Amniotic epithelial cell (primary cell): ENCODE data around the gene SMAD3.
"Not testable (repeated sequence)": the region's sequence is repeated elsewhere in the genome, so short reads cannot be mapped to it uniquely, and the experiment has no call there.

Source experiments
- DNase-seq: peaks from one replicate; pipeline ENCODE4 v3.0.0-alpha.2; 2010; ENCODE audit warnings: low read depth

The SMAD3 gene

DNA sequence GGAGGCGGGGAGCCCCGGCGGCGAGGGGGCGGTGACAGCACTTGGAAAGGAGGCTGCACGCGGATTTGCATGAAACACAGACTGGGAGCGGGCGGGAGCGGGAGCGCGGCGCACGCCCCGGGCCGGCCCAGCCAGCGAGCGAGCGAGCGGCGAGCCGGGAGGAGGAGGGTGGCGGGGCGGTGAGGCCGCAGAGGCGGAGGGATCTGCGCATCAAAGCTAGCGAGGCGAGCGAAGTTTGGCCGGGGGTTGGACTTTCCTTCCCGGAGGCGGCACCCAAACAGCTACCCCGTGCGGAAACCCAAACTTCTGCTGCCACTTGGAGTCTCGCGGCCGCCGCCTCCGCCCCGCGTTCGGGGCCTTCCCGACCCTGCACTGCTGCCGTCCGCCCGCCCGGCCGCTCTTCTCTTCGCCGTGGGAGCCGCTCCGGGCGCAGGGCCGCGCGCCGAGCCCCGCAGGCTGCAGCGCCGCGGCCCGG is at the start of gene SMAD3:
Gene SMAD3 (plus strand): TSS at position 72 of the 475 bp plus-strand sequence. CDS start 553 bp downstream, outside the sequence.
- peak; percentile 95 for DNase-seq

DNA sequence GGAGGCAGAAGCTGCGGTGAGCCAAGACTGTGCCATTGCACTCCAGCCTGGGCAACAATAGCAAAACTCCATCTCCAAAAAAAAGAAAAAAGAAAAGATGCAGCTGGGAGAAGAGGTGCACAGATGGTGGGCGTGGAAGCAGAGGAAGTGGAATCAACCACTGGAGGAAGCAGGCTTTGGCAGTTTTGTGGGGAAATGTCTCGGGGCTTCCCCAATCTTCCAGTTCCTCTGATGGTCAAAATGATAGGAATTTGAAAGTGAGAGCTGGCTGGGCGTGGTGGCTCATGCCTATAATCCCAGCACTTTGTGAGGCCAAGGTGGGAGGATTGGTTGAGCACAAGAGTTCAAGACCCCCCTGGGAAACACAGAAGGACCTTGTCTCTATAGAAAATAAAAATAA is 48.1 kb upstream of the SMAD3 start:
- DNase-seq = no peak

DNA sequence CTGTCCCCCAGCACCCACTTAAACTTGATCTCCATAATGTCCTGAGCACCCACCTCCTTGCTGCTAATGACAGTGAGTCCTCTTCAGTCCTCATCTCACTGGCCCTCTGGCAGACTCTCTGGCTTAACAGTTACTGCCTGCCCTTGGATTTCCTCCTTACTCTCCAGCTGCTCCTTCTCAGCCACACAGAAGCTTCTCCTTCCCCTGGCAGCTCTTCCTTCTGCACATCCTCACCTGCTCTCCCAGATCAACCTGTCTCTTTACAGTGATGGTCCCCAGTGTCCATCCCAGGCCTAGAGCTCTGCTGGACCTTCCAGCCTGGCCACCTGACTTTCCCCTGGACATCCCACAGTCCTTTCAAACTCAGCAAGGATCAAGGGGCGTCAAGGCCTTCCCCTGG is 47.4 kb upstream of the SMAD3 start:
- no peak for DNase-seq

DNA sequence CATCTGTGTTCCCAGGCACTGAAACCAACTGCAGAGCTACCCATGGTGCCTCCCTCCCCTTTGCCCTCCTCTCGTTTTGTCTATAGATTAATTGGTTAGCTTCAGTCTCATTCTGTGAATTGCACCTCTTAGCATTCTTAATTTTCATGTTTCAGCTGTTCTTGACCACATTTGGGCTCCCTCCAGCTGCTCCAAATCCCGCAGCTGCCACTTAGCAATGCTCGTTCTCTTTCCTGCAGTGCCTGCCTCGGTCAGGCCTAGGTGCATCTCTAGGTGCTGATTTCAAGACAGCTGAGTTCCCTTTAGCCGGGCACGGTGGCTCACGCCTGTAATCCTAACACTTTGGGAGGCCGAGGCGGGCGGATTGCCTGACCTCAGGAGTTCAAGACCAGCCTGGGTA is 47.0 kb upstream of the SMAD3 start:
- DNase-seq = no peak

DNA sequence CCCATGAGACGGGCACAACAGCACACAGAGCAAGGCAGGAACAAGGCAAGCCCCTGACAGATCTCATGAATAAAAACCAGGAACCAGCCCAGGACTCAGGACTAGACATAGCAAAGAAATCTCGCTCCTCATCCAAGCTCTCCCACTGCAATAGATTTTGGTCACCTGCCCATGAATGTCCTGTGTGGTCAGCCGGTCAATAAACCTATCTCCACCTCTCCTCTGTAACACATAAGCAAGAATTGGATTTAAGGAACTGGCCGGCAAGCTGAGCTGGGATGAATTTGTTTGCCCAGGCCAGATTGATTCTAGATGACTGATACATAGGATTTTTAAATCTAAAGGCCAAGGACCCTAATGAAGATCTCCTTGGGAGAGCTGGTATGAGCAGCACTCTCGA is 46.3 kb upstream of the SMAD3 start:
- no peak for DNase-seq

DNA sequence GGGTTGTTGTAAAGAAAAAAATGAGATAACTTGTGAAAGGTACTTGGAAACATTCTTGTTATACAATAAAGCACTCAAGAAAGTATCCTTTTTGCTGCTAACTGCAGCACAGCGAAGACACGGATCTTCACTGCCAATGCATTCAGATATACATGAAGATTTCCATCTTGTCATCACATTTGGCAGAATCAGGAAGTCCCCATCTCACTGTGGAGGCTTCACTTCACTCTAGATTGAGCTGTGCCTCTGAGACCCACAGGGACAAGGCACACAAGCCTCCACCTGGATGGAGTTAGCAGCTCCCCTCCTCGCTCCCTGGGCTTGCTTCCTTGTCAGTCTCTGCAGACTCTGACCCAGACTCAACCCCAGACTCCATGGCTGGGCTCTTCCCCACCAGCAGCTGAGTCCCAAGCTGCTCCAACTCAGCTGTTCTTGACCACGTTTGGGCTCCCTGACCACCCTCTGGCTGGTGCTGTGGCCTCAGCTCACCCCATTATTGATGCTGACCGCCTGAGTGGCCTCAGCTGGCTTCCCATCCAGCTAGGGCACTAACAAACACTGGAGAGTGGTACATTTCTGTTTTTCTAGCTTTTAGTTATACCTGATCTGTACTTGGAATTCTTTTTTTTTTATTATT is 45.4 kb upstream of the SMAD3 start:
- DNase-seq = no peak

DNA sequence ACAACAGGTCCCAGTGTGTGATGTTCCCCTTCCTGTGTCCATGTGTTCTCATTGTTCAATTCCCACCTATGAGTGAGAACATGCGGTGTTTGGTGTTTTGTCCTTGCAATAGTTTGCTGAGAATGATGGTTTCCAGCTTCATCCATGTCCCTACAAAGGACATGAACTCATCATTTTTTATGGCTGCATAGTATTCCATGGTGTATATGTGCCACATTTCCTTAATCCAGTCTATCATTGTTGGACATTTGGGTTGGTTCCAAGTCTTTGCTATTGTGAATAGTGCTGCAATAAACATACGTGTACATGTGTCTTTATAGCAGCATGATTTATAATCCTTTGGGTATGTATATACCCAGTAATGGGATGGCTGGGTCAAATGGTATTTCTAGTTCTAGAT is 44.7 kb upstream of the SMAD3 start:
- not testable (repeated sequence) for DNase-seq

DNA sequence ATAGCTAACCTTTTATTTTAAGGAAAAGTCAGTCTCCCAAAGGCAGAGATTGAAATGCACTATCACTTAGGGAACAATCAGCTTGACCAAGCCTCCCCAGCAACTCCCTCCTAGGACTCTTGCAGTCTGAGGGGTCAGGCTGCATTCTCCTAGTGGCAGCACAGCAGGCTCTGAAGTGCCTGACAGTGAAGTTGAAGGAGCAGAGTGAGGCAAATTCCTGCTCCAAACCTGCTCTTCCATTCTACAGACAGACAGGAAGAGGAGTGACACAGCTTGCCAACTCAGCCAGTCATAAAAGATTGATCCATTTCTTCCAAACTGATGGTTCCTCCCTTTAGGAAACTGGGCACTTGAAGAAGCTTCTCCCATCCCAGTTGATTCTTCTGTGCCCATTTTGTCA is 43.9 kb upstream of the SMAD3 start:
- DNase-seq = no peak

DNA sequence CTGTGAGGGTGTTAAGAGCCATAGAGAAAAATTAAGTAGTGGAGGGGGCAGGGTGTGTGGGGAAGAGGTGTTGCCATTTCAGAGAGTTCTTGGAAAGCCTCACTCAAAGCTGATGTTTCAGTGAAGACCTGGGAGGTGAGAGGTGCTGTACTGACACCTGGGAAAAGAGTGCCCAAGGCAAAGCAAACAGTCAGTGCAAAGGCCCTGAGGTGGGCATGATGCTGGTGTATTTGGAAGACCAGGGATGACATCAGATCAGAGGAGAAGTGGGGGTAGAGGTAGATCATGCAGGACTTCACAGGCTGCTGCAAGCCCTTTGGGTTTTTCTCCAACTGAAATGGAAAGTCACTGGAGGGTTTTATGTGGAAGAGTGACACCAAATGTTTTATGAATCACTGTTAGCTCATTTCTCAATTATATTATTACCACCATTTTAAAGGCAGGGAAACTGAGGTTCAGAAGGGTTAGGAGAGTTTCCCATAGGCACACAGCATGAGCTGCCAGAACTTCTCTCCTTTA is 42.8 kb upstream of the SMAD3 start:
- no peak for DNase-seq

DNA sequence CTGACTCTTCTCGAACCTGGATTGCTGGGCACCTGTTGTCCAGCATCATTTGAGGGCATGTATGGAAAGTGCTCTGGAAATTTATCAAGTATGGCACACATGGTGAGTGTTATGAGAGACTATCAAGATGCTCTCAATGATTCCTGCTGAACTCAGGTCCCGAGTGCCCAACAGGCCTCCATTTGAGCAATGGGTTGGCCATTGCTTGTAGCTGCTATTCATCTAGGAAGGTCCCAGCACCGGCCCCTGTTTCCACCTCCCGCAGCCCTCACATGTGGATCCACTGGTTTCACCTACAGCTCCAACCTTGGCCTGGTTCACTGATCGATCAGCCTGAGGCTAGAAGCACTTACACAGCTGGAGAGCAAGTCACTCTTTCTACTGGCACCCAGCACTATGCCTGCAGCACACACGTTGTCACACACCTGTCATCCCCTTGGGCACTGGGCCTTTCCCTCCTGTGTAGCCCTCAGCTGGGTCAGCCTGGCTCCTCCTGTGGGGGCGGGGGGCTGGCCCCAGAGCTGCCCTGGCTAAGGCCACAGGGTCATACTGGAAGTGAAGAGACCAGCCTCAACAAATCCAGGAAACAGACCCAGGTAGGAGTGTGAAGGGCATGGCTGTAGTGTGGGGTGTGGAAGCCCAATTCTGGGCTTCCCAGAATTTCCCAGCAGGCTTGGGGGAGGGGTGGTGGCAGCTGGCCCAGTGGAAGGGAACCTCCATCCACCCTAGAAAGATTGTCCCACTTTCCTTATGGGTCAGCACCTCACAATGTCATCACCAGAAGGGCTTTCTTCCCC is 41.7 kb upstream of the SMAD3 start:
- DNase-seq = no peak

DNA sequence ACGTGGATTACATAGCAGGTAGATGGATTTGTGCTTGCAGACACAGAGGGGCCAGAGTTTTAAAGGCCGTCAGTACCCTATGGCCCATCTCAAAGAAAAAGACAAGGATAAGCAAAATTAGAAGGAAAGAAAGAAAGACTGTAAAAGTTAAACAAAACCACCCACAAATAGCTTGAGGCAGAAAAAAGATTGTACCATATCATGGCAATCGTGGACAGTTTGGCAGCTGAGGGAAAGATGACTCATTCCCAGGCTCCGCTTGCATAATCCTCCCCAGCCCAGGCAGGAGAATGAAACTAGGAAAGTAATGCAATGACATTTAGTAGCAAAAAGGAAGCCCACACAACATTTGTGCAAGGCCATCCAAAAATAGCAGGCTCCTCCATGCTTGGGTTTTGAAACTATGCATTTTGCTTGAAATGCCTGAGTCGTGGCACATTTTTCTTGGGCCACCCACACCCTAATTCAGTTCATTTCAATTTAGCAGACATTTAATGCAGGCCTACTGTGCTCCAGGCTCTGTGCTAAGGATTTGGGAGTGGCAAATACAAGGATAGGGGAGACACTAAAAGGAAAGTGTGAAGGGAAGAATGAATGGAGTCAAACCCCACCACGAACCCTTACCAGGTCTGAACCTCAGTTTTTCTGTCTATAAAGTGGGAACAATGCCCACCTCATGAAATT is 40.9 kb upstream of the SMAD3 start:
- DNase-seq = peak; percentile 96

DNA sequence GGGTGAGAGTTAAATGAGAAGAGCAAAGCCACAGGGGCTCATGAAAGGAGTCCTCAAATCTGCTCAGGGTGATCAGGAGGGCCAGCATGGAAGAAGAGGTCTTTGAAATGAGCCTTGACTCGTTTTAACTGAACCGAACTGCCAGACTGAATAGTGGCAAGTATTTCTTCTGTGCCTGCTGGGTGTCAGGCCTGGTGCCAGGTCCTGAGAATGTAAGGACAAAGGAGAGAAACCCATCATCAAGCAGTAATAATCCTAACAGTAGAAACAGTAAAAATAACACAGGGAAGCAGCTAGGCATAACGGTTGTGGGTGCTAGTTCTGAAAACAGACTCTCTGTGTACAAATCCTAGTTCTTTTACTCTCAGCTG is 40.4 kb upstream of the SMAD3 start:
- DNase-seq = no peak

DNA sequence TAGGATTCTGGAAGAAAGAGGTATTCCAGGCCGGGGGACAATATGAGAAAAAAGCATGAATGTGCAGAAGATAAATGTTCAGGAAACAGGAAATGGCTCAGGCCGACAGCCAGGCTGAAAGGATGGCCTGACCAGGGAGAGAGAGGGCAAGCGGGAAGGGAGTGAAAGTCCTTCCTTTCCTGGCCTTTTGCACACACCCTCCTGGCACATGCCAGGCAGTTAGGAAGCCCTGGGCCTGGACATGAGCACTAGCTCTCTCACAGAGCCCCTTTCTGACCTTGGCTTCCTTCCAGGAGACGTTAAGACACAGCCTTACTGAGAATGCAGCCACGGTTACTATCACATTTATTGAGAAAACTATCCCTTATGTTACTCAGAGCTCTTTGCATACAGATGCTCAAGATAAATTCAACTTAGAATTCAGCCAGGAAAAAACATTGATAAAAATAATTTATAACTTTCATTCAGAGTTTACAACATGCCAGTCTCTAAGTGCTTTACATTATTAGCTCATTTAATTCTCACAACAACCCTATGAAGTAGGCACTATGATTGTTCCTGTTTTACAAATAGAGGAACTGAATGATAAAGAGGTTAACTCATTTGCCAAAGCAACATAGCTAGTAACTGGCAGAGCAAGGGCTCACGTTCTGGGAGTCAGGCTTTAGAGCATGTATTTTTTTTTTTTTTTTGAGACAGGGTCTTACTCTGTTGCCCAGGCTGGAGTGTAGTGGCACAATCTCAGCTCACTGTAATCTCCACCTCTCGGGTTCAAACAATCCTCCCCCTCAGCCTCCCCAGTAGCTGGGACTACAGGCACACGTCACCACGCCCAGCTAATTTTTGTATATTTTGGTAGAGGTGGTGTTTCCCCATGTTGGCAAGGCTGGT is 39.4 kb upstream of the SMAD3 start:
- peak; percentile 77 for DNase-seq

DNA sequence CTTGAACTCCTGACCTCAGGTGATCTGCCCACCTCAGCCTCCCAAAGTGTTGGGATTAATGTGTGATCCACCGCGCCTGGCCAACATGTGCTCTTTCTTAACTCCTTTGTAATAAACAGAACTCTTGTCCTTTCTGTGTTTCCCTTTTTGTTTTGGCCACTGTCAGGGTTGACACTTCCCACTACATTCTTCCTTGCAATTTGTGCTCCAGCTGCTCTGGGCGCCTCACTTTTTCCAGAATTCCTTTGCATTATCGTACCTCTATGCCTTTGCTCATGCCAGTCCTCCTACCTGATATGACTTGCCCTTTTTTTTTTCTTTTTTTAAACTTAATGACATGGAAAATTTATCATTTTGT is 38.8 kb upstream of the SMAD3 start:
- no peak for DNase-seq

DNA sequence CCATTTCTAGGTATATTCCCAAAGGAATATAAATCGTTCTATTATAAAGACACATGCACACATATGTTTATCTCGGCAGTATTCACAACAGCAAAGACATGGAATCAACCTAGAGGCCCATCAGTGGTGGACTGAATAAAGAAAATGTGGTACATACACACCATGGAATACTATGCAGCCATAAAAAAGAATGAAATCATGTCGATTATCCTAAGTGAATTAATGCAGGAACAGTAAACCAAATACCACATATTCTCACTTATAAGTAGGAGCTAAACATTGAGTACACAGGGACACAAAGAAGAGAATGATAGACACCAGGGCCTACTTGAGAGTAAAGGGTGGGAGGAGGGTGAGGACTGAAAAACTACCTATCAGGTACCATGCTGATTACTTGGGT is 37.0 kb upstream of the SMAD3 start:
- DNase-seq = not testable (repeated sequence)

DNA sequence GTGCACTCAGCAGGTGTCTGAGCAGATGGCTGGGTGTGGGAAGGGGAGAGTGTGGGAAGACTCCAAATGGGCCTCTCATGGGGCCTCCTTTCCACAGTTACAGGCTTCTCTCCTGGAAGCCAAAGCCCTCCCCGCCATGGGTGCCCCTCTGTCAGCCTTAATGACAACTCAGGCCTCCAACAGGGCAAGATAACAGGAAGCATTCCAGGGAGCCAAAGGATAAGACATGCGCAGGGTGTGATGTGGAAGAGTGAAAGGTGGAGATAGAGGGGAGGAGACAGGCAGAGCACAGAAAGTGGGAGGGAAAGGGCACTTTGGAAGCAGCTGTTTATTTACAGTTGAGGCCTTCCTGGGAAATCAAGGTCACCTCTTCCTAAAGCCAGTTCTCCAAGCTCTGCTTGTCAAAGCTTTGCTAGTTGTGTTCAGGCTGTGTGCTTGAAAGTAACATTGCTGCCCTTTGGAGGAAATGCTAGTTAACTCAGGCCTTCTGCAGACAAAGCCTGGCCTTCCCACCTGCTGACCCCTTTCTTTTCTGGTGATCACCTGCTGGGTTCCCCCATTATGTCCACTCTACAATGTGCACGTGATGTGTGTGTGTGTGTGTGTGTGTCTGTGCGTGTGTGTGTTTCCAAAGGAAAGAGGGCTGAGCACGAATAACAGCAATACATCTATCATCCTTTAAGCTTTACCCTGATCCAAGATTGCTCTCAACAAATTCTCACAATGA is 35.2 kb upstream of the SMAD3 start:
- DNase-seq = no peak

DNA sequence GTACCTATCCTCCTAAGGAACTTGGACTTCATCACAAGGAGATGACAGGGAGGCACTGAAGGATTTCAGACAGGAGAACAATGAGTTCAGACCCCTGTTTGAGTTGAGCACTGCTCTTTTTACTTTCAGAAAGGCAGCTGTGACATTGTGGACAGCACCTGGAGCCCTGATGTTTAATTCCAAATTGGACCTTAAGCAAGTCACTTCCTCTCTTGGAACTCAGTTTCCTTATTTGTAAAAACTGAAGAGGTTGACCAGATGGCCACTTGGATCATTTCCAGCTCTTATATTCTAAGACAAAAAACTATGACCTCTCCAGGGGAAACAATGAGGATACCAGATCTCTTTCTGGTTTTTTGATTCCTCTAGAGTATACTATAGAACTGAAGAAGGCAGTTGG is 34.1 kb upstream of the SMAD3 start:
- no peak for DNase-seq

DNA sequence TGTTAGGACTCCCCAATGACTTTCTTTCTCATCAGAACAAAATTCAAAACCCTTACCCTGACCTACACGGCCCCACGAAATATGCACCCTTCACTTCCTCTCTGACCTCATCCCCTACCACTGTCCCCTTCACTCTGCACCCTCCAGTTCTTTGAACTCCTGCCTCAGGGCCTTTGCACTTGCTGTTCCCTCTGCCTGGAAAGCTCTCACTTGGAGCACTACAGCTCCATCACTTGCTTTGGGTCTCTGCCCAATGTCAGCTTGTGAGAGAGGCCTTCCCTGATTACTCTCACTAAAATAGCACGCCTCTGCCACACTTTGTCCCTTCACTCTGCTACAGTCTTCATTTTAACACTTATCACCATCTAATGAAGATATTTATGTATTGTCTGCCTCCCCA is 32.8 kb upstream of the SMAD3 start:
- no peak for DNase-seq

DNA sequence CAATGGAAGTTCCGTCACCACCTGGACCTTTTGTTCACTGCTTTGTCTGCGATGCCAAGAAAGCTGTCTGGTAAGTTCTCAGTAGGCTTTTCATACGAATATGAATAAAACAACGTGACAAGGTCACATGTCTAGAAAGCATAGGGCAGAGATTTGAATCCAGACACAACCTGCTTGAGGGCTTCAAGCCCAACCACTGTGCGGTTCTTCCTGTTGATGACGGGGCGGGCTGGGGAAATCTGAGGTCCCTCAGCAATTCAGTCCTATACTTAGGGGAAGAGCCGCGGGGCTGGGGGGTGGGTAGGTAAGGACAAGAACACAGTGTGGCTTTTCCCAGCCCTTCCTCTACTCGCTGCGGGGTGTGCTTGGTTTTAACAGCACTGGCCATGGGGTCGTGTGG is 32.4 kb upstream of the SMAD3 start:
- DNase-seq = no peak

DNA sequence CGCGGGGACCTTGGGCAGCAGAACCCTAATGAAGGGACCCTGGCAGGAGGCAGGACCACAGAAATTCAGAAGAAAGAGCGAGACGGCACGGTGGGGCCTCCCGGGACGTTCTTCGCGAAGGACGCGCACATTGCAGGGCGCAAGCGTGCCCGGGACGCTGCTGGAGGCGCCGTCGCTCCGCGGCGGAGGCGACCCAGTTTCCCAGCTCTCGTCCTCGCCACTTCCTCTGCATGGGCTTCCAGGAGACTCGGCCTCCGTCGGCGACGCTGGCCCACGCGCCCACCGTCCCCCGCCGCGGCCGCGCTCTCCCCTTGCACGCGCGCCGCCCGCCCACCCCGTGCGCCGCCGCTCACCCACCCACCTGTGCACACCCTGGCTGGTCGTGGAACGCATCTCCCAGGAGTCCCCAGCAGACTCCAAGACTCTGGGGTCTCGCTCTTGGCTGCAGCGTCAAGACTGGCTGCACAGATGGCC is 31.8 kb upstream of the SMAD3 start:
- DNase-seq = no peak

DNA sequence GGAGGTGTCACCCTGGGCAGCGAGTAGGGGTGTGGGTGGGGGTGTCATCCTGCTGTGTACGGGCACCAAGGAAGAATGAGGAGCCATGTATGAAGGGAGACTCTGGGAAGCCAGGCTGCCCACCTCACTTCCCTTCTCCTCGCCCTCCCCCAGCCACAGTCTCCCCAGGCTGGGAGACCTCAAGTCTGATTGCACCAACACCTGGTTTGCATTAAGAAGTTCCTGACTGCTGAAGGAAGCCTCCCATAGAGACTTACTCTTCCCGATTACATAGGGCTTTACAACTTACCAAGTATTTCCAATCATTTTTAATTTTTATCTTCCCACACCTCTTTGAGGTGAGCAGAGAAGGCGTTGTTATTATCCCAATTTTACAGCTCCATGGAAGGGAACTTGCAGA is 29.5 kb upstream of the SMAD3 start:
- no peak for DNase-seq
